HL-60 (cell line): ENCODE measurements around the gene ZSWIM3.

Experiments
- CTCF ChIP-seq: IDR thresholded peaks from one replicate; pipeline ENCODE4 v1.5.1; 2011; ENCODE audit warnings: low read length, control low read depth, inconsistent platforms; ENCODE audit not compliant: insufficient read depth
- POLR2AphosphoS5 ChIP-seq: IDR thresholded peaks from 2 replicates; pipeline ENCODE4 v1.6.1; 2012; ENCODE audit warnings: low read depth
- SPI1 ChIP-seq: IDR thresholded peaks from 2 replicates; pipeline ENCODE4 v1.6.1; 2012; ENCODE audit warnings: low read depth, mild to moderate bottlenecking, borderline replicate concordance

GRCh38 chr20:45873409-45874103 lies 16.1 kb downstream of the ZSWIM3 start:
- no peak for TF ChIP-seq CTCF
- no peak for TF ChIP-seq SPI1
- no peak for TF ChIP-seq POLR2AphosphoS5
